ENCODE results near the gene EPS8L1. TPM values are rescaled to one million over a fixed set of nuclear protein-coding genes. Genes with fewer than 3 reads are reported as not detected.
A peak's percentile ranks its signal among the peaks of the same experiment; 100 is the strongest.

EPS8L1 gene
- total and polyA plus RNA-seq, 2 of the 4 experiments (the other 2 are of a cell fraction), result 0.90 to 2.9 TPM

- TF ChIP-seq, protein P1, sequence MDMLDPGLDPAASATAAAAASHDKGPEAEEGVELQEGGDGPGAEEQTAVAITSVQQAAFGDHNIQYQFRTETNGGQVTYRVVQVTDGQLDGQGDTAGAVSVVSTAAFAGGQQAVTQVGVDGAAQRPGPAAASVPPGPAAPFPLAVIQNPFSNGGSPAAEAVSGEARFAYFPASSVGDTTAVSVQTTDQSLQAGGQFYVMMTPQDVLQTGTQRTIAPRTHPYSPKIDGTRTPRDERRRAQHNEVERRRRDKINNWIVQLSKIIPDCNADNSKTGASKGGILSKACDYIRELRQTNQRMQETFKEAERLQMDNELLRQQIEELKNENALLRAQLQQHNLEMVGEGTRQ (IDR thresholded peaks at IDR 0.05; ENCODE audit: low read depth, low read length), result no peak
- no peak for TF ChIP-seq SMC3 (IDR thresholded peaks at IDR 0.05; ENCODE audit: low read depth, low read length)
These were observed 5.5 kb downstream of the EPS8L1 start (continued) for GRCh38 chr19:55080968-55081769.

DNA sequence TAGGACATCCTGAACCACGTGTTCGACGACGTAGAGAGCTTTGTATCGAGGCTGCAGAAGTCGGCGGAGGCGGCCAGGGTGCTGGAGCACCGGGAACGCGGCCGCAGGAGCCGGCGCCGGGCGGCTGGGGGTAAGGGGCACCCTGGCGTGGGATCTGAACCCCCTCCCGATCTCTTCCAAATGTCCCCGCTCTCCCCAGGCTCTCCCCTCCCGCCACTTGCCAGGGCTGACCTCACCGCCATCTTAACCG lies 6.0 kb downstream of the EPS8L1 start:
- no peak overlapping the region for H4K8ac ChIP-seq (ENCODE audit: low read depth in 2 of 2, low read length in 2 of 2)
- no peak overlapping the region for H4K5ac ChIP-seq (ENCODE audit: low read depth, low read length)
- no peak overlapping the region for H2BK15ac ChIP-seq (ENCODE audit: low read depth, low read length)
- intact Hi-C loops (cut with micrococcal nuclease) (loop anchor here (10.0 kb wide), 1 partner anchor 617 kb away; the partner anchor contains the start of gene LENG9), in situ Hi-C loops (cut with MboI; ENCODE audit: low sequenced_read_pairs) (no loop called here), dilution Hi-C loops (cut with HindIII; ENCODE audit: low sequenced_read_pairs, unreplicated experiment) (no loop called here)
- H3K79me1 ChIP-seq (ENCODE audit: low read depth in 1 of 2, low read length in 2 of 2), result no peaks in the 10 kb centered on the region
- WGBS, 2 experiments (ENCODE audit: extremely low coverage in 2 of 2, insufficient read length in 1 of 2), result 0% methylated on average over 9 of the region's 22 CpGs; no CpG with 5 or more reads in 1 of the 2 experiments
- no peak overlapping the region for H2BK20ac ChIP-seq (ENCODE audit: low read depth, low read length)
- no peak overlapping the region for H3K23ac ChIP-seq (ENCODE audit: low read depth, low read length)
- H3K4me3 ChIP-seq (ENCODE audit: insufficient read depth, low read depth, low read length), result peak overlapping the region; percentile 30
- peak overlapping the region; percentile 58; the same call in 1 of the 2 replicates for H3K4me2 ChIP-seq (ENCODE audit: low read depth, low read length)
- no peak overlapping the region for H2AK5ac ChIP-seq (ENCODE audit: low read depth, low read length)
- H3K36me3 ChIP-seq (ENCODE audit: control insufficient read depth, insufficient read depth, low read length), result no peaks in the 10 kb centered on the region
- H2BK120ac ChIP-seq (ENCODE audit: low read depth, low read length), result no peak overlapping the region
- peaks cover 64% of the 10 kb centered on the region for H3K27me3 ChIP-seq (ENCODE audit: control insufficient read depth, insufficient read depth, low read length)
- no peak overlapping the region for H3K18ac ChIP-seq (ENCODE audit: low read depth, low read length)
- peaks cover 11% of the 10 kb centered on the region; the same call in 1 of the 2 replicates for H4K20me1 ChIP-seq (ENCODE audit: insufficient read depth, low read length)
- peak overlapping the region; percentile 78 for H2AFZ ChIP-seq (replicated peaks; ENCODE audit: low read length, poor library complexity)
- peaks cover 4% of the 10 kb centered on the region; the same call in 1 of the 2 replicates for H3K9me1 ChIP-seq (ENCODE audit: insufficient read depth, low read length)
- no peak overlapping the region for H3K4ac ChIP-seq (ENCODE audit: low read depth, low read length)
- ChIA-PET CTCF (no interaction called here), POLR2A (ENCODE audit: unreplicated experiment) (no interaction called here)
- DNase-seq (no peak), ATAC-seq (ENCODE audit: low read depth) (no peak; the same call in 1 of the 2 replicates)
- H2AK9ac ChIP-seq (replicated peaks; ENCODE audit: low read depth, low read length, poor library complexity), result peak overlapping the region; percentile 72
- H3K4me1 ChIP-seq (ENCODE audit: control insufficient read depth, insufficient read depth, low read length), result peaks cover 10% of the 10 kb centered on the region; the same call in 1 of the 2 replicates
- H3K56ac ChIP-seq (ENCODE audit: extremely low read depth, insufficient read depth, low read length), result no peak overlapping the region
- no peak overlapping the region for H3K14ac ChIP-seq (replicated peaks; ENCODE audit: low read depth, low read length)
- no peak overlapping the region for H2BK5ac ChIP-seq (ENCODE audit: low read depth, low read length, poor library complexity, severe bottlenecking)
- H3K9ac ChIP-seq (ENCODE audit: low read depth, low read length), result no peak overlapping the region
- no peak overlapping the region for H4K91ac ChIP-seq (ENCODE audit: insufficient read depth, low read depth, low read length)
- peaks cover 7% of the 10 kb centered on the region; the same call in 1 of the 2 replicates for H3K9me3 ChIP-seq (ENCODE audit: control insufficient read depth, insufficient read depth, low read length)
- no TSS peak for BruUV-seq (replicated peaks)
- TF ChIP-seq MAZ (IDR thresholded peaks at IDR 0.05; ENCODE audit: borderline replicate concordance, low read depth, low read length), result no peak
- TF ChIP-seq BHLHE40 (IDR thresholded peaks at IDR 0.05; ENCODE audit: low read depth, low read length), result no peak
- TF ChIP-seq, protein P1 (IDR thresholded peaks at IDR 0.05; ENCODE audit: low read depth, low read length), result no peak
- no peak for TF ChIP-seq FOS (IDR thresholded peaks at IDR 0.05; ENCODE audit: low read depth, low read length)
- no peak for TF ChIP-seq CHD1 (IDR thresholded peaks at IDR 0.05; ENCODE audit: low read depth, low read length)
- no peak for TF ChIP-seq ELK1 (IDR thresholded peaks at IDR 0.05; ENCODE audit: borderline replicate concordance, low read depth, low read length)
- no peak for TF ChIP-seq RAD21 (IDR thresholded peaks at IDR 0.05; ENCODE audit: low read length)
- no peak for TF ChIP-seq SMC3 (IDR thresholded peaks at IDR 0.05; ENCODE audit: low read depth, low read length)
- no peak for TF ChIP-seq CEBPB (IDR thresholded peaks at IDR 0.05; ENCODE audit: low read depth, low read length)
- no peak overlapping the region for H3K27ac ChIP-seq (ENCODE audit: insufficient read depth, low read length)
